ENCODE data around the gene DNAJC11.

Gene DNAJC11

GRCh38 chr1:6599141-6599975 is 102.3 kb downstream of the DNAJC11 start:
- no peak for DNase-seq (ENCODE audit: low read depth)

GRCh38 chr1:6597777-6598131 is 103.9 kb downstream of the DNAJC11 start:
- DNase-seq (ENCODE audit: low read depth) = no peak

- no peak for DNase-seq (ENCODE audit: low read depth)
These were observed 104.5 kb downstream of the DNAJC11 start for GRCh38 chr1:6596886-6597776.

- no peak for DNase-seq (ENCODE audit: low read depth)
These were observed 105.3 kb downstream of the DNAJC11 start for GRCh38 chr1:6596351-6596750.

- DNase-seq (ENCODE audit: low read depth) = no peak
These were observed 106.5 kb downstream of the DNAJC11 start for GRCh38 chr1:6594977-6595740.

GRCh38 chr1:6593810-6594209 is 107.8 kb downstream of the DNAJC11 start:
- no peak for DNase-seq (ENCODE audit: low read depth)

GRCh38 chr1:6592865-6593593 is 108.6 kb downstream of the DNAJC11 start:
- no peak for DNase-seq (ENCODE audit: low read depth)

GRCh38 chr1:6592441-6592840 is 109.2 kb downstream of the DNAJC11 start:
- DNase-seq (ENCODE audit: low read depth) = no peak

GRCh38 chr1:6591644-6592043 is 110.0 kb downstream of the DNAJC11 start:
- no peak for DNase-seq (ENCODE audit: low read depth)

- no peak for DNase-seq (ENCODE audit: low read depth)
These were observed 110.4 kb downstream of the DNAJC11 start for GRCh38 chr1:6591222-6591621.

GRCh38 chr1:6590046-6590445 is 111.6 kb downstream of the DNAJC11 start:
- no peak for DNase-seq (ENCODE audit: low read depth)

GRCh38 chr1:6588893-6589520 is 112.6 kb downstream of the DNAJC11 start:
- no peak for DNase-seq (ENCODE audit: low read depth)

- no peak for DNase-seq (ENCODE audit: low read depth)
These were observed 113.3 kb downstream of the DNAJC11 start for GRCh38 chr1:6588128-6588892.

GRCh38 chr1:6587261-6588005 is 114.2 kb downstream of the DNAJC11 start:
- DNase-seq (ENCODE audit: low read depth) = no peak

- DNase-seq (ENCODE audit: low read depth) = no peak
These were observed 115.2 kb downstream of the DNAJC11 start for GRCh38 chr1:6586404-6586816.

- DNase-seq (ENCODE audit: low read depth) = no peak
These were observed 115.8 kb downstream of the DNAJC11 start for GRCh38 chr1:6585841-6586240.

- DNase-seq (ENCODE audit: low read depth) = no peak
These were observed 116.4 kb downstream of the DNAJC11 start for GRCh38 chr1:6585081-6585722.
